Upper lobe of left lung (tissue), 4 donors: ENCODE results near the gene HCK.

Experiments
- POLR2A ChIP-seq, 4 donors: fragments of 450-650 bp; IDR thresholded peaks; one replicate each; pipeline ENCODE4 v1.5.1; 2016 to 2017; ENCODE audit warnings: antibody characterized with exemption in 4 of 4, mild to moderate bottlenecking in 2 of 4
- POLR2AphosphoS5 ChIP-seq, 2 donors: sonication (generic); formaldehyde crosslinking; IDR thresholded peaks; one replicate each; pipeline ENCODE4 v1.5.1; 2017; ENCODE audit warnings: antibody characterized with exemption in 2 of 2
- TF ChIP-seq, protein P1 (sequence below), 6 experiments: fragments of 450-650 bp in 4 of 6; fragments of 200-600 bp in 2 of 6; sonication (generic) in 2 of 6; IDR thresholded peaks; one replicate each; pipeline ENCODE4 v1.5.1; 2016 to 2019; ENCODE audit warnings: antibody characterized with exemption in 6 of 6

DNA sequence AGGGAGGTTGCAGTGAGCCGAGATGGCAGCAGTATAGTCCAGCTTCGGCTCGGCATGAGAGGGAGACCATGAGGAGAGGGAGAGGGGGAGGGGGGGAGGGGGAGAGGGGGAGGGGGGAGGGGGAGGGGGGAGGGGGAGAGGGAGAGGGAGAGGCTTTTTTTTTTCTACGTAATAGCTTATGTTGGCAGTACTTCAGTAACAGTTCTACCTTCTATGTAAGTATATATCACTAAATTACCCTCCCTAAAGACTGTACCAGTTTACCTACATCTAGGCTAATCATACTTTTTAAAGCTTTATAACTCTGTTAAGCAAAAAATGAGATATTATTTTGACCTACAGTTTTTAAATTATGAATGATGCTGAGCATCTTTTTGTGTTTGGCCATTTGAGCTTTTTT lies 71.0 kb downstream of the HCK start:
- TF ChIP-seq, protein P1, sequence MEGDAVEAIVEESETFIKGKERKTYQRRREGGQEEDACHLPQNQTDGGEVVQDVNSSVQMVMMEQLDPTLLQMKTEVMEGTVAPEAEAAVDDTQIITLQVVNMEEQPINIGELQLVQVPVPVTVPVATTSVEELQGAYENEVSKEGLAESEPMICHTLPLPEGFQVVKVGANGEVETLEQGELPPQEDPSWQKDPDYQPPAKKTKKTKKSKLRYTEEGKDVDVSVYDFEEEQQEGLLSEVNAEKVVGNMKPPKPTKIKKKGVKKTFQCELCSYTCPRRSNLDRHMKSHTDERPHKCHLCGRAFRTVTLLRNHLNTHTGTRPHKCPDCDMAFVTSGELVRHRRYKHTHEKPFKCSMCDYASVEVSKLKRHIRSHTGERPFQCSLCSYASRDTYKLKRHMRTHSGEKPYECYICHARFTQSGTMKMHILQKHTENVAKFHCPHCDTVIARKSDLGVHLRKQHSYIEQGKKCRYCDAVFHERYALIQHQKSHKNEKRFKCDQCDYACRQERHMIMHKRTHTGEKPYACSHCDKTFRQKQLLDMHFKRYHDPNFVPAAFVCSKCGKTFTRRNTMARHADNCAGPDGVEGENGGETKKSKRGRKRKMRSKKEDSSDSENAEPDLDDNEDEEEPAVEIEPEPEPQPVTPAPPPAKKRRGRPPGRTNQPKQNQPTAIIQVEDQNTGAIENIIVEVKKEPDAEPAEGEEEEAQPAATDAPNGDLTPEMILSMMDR (IDR thresholded peaks at IDR 0.05): no peak
- no peak for TF ChIP-seq POLR2A (IDR thresholded peaks at IDR 0.05)
- no peak for TF ChIP-seq POLR2AphosphoS5 (IDR thresholded peaks at IDR 0.05)
